HG03045 (cell line): ENCODE results near the gene AFG3L2.

Experiments
- ATAC-seq: cut with Tn5 transposase; IDR thresholded peaks from one replicate; pipeline ENCODE4 v1.9.1; 2021; ENCODE audit warnings: mild to moderate bottlenecking, moderate library complexity; ENCODE audit not compliant: unreplicated experiment

The AFG3L2 gene

DNA sequence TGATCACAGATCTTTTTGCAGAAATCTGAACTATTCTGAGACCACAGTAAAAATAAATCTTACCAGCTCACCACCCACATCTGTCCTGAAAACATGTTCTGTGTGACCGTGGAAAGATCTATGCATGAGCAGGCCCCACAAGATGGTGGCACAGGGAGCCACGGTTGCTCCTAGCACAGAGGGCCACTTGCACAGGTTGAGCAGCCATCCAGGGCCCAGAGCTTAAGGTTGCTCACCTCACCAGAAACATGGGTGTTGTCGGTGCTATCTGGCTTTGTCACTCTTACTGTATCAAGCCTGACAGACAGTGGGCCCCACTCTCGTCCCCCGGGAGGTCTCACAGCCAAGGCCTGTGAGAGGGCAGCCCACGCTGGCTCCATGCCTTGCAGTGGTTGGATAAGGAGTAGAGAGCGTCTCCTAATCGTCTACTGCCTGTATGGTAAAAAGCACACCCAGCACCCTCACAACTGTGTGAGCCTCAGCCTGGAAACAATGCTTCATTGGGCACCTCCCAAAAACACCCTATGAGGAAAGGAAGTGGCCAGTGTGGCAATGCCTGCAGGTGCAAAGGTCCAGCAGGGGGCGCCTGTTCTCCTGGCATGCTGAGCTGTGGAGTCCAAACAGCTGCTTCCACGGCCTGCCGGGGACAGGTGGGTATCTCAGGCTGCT lies 49.4 kb downstream of the AFG3L2 start:
- ATAC-seq: no peak

- no peak for ATAC-seq
These were observed 50.1 kb downstream of the AFG3L2 start for GRCh38 chr18:12326711-12327460.

DNA sequence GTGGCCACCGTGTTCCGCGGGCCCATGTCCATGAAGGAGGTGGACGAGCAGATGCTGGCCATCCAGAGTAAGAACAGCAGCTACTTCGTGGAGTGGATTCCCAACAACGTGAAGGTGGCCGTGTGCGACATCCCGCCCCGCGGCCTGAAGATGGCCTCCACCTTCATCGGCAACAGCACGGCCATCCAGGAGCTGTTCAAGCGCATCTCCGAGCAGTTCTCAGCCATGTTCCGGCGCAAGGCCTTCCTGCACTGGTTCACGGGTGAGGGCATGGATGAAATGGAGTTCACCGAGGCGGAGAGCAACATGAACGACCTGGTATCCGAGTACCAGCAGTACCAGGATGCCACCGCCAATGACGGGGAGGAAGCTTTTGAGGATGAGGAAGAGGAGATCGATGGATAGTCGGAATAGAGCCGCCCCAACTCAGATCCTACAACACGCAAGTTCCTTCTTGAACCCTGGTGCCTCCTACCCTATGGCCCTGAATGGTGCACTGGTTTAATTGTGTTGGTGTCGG lies 51.2 kb downstream of the AFG3L2 start:
- no peak for ATAC-seq

DNA sequence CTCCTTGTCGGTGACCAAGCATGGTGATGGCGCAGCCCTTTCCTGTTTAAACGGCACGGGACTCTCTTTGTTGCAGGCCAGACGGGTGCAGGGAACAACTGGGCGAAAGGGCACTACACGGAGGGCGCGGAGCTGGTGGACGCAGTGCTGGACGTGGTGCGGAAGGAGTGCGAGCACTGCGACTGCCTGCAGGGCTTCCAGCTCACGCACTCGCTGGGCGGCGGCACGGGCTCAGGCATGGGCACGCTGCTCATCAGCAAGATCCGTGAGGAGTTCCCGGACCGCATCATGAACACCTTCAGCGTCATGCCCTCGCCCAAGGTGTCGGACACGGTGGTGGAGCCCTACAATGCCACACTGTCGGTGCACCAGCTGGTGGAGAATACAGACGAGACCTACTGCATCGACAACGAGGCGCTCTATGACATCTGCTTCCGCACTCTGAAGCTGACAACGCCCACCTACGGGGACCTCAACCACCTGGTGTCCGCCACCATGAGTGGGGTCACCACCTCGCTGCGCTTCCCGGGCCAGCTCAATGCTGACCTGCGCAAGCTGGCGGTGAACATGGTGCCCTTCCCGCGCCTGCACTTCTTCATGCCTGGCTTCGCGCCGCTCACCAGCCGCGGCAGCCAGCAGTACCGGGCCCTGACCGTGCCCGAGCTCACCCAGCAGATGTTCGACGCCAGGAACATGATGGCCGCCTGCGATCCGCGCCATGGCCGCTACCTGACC lies 51.9 kb downstream of the AFG3L2 start:
- no peak for ATAC-seq

DNA sequence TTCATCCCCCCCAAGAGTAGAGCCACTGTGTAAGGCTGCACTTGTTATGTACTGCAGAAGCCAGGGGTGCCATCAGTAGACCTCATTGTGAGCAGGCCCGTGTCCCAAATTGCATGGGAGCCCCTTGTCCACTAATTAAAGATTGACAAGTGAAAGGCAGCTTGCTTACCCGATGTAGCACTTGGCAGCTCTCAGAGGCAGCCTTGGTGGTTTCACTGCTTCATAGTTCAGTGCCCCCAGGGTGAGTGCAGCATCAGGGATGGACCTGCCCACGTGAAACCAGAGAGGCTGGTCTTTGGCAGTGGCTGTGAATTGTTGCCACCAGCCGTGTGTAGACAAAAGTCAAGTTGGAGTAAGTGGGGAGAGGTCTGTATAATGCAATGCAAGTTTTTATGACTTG lies 55.7 kb downstream of the AFG3L2 start:
- ATAC-seq: no peak

- no peak for ATAC-seq
These were observed 58.2 kb downstream of the AFG3L2 start for GRCh38 chr18:12318857-12319256.

GRCh38 chr18:12318334-12318697 lies 58.7 kb downstream of the AFG3L2 start:
- no peak for ATAC-seq

GRCh38 chr18:12317664-12318333 lies 59.2 kb downstream of the AFG3L2 start:
- no peak for ATAC-seq

- ATAC-seq: no peak
These were observed 61.1 kb downstream of the AFG3L2 start for GRCh38 chr18:12315911-12316310.

GRCh38 chr18:12315490-12315889 lies 61.5 kb downstream of the AFG3L2 start:
- no peak for ATAC-seq

DNA sequence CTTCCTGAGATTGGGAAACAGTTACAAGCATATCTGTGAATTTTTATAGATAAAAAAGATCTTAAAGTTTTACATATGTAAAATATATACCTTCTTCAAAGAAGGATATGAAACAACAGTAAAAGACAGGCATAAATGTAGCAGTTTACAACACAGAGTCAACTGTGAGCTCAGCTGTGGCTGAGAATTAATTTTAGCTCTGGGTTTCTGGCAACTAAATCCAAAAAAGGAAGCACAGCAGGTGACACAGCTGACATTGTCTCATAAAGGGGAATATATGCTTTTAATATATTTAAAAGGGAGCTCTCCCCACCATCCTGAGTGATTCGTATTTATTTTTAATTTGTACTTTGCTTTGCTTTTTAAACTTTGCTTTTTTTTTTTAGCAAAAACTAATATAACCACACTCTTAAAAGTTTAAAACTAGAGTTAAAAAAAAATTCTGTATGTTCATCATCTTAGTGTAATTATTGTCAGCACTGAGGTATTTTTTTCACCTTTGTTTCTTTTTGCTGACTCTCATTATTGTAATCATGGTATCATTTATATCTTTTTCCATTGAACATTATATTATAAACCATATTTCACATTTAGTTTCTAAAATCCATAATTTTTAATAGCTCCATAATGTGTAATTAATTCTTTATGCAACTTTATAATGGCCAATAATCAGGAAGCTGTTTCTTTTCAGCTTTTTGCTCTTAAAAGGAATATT lies 62.3 kb downstream of the AFG3L2 start:
- ATAC-seq: no peak

GRCh38 chr18:12313530-12314245 lies 63.3 kb downstream of the AFG3L2 start:
- ATAC-seq: no peak

GRCh38 chr18:12312976-12313375 lies 64.1 kb downstream of the AFG3L2 start:
- no peak for ATAC-seq

DNA sequence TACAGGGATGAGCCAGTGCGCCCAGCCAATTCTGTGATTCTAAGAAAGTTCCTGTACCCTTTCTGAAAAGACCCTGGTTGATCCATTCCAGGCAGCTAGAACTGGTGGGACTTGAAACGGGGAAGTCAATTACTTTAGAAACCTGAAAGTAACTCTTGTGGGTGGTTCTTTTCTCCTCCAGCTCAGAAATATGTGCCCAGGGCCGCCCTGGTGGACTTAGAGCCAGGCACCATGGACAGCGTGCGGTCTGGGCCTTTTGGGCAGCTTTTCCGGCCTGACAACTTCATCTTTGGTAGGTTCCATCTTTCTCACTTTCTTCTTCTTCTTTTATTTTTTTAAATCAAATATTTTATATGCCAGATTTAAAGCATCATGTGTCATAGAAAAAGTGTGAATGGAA lies 66.3 kb downstream of the AFG3L2 start:
- no peak for ATAC-seq

- no peak for ATAC-seq
These were observed 67.3 kb downstream of the AFG3L2 start for GRCh38 chr18:12309683-12310198.

DNA sequence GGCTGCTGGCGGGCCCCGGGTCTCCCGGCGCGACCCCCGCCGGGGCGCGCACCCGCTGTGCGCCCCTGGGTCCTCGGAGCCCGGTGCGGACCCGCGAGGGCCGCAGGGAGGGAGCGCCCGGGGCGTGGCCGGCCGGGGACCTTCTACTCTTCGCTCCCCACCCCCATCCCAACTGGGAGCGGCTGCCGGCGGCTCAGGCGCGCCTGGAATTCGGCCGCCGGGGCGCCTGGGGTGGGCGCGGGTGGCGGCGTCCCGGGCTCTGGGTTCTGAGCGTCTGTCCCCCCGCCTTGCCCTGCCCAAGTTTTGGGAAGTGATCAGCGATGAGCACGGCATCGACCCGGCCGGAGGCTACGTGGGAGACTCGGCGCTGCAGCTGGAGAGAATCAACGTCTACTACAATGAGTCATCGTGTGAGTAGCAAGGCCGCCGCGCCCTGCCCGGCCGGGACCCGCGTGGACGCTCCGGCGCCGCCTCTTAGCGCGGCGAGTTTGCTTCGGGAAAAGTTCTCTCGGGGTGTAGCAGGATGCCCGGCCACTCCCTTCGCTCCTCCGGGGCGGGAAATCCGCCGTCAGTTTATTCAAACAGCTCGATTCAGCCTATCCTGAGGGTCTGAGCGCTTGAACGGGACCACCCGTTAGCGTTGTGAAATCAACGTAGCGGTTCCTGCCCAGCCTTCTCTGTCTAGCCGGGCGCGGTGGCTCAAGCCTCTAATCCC lies 68.5 kb downstream of the AFG3L2 start:
- peak; percentile 56 for ATAC-seq

- ATAC-seq: peak; percentile 62
These were observed 69.2 kb downstream of the AFG3L2 start, which contains the start of gene TUBB6 for GRCh38 chr18:12307701-12308385. TSS of gene TUBB6 (plus strand) at chr18:12308241. CDS start at chr18:12308293, 52 bp downstream.
